ENCODE measurements around the gene RCN1.
"Not testable (repeated sequence)": the region's sequence is repeated elsewhere in the genome, so short reads cannot be mapped to it uniquely, and the experiment has no call there.

RCN1 gene

GRCh38 chr11:32079553-32079952, 11.3 kb upstream of the RCN1 start:
- DNase-seq (ENCODE audit: low read depth): no peak

DNA sequence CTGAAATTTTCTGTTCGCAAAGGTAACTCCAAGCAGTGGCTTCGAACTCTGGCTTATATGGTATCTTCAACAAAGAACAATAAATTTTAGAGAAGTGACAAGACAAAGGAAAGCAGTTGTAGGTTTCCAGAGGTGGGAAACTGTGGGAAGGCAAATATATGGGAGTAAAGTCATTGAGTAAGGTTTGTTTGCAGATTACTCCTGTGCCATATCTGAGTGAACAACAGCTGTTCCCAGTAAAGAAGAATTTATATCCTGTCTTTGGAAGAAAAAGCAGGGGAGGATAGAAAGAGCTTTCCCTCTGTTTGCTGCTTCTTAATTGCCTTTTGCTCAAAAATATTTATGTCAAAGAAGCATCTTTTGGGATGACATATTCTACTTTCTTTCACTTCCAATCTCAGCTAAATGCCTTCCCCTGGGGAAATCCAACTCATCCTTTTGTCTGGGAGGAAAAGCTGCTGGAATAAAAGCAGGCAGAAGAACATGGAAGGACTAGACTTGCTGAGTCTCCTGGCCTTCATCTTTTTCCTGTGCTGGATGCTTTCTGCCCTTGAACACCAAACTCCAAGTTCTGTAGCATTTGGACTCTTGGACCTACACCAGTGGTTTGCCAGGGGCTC, 10.4 kb upstream of the RCN1 start:
- DNase-seq (ENCODE audit: low read depth): no peak

GRCh38 chr11:32081129-32081641, 9.7 kb upstream of the RCN1 start:
- no peak for DNase-seq (ENCODE audit: low read depth)

- no peak for DNase-seq (ENCODE audit: low read depth)
These were observed 9.0 kb upstream of the RCN1 start for GRCh38 chr11:32081901-32082300.

DNA sequence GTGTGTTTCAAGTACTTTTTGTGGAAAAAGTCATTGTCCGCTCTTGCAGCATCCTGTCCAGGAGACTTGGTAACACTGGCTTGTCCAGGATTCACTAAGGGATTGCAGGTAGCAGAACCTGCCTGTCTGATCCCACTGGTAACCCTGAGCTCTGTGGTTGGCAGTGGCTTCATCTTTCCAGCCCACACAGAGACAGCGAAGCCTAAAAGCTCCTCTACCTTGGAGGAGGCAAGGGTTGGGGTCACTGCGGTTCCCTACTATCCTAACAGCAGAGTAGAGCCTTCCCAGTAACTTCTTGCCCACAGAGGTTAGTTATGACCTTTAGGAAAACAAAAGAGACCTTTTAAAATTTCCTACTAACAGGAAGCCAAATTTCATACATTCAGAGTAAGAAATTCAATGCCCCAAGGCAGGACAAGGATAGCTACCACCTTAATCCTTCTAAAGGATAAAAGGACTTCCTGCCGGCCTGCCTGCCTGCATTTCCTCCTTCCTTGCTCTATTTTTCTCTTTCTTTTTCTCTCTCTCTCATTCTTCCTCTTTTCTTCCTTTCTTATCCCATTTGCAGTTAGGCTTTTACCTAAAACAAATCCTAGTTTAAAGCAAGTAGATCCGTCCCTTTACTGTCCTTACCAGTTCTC, 8.4 kb upstream of the RCN1 start:
- no peak for DNase-seq (ENCODE audit: low read depth)

- DNase-seq (ENCODE audit: low read depth): no peak
These were observed 3.3 kb upstream of the RCN1 start for GRCh38 chr11:32087597-32087996.

DNA sequence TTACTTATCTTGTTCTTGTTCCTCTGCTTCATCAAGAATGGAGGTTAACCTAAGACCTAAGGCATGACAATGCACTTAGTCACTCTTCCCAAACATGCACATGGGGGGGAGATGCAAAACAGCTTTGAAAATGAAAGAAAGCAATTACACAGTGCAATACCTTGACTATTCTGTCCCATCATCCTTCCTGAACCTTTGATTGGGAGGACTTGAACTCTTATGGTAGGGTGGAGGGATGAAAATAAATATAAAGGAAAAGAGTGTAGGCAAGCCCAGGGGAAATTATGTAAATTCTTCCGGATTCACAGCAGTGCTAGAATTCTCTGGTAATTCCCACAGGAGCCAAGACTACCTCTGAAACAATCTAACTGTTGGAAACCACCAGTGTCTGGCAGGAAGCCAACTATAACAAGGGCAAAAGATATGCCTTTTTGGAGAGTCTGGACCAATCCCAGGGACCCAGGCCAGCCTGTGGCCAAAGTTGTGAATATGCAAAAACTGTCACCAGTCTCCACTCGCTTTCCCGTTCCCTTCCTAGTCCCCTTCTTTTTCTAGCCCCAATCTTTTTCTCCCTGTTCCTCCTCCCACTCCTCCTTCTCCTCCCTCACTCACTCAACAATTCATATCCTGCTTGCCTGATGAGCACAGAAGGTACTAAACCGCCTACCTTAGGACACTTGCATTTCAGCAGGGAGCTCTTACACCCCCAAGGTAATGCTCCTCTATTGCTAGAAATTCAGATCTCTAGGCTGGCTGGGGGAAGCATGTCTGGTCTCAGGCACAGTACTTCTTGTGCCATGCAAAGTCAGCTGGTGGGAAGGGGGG, 2.5 kb upstream of the RCN1 start:
- DNase-seq (ENCODE audit: low read depth): no peak

- DNase-seq (ENCODE audit: low read depth): no peak
These were observed 1.8 kb downstream of the RCN1 start for GRCh38 chr11:32092581-32093170.

DNA sequence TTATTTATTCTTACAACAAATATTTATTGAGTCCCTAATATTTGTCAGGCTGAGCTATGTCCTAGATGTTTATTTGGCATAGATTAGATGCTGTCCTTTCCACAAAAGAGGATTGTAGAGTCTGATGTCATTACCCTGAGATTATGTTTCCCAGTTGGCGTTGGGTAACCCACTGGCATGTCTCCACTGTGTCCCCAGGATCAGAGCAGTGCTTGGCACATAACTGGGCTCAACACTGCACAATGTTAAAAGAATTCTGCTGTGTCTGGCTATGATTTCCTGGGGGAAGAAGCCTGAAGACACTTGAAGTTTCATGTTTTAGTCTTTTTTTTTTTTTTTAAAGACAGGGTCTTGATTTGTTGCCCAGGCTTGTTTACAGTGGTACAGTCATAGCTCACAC, 4.0 kb downstream of the RCN1 start:
- DNase-seq (ENCODE audit: low read depth): no peak

GRCh38 chr11:32098142-32098903, 7.4 kb downstream of the RCN1 start:
- no peak for DNase-seq (ENCODE audit: low read depth)

DNA sequence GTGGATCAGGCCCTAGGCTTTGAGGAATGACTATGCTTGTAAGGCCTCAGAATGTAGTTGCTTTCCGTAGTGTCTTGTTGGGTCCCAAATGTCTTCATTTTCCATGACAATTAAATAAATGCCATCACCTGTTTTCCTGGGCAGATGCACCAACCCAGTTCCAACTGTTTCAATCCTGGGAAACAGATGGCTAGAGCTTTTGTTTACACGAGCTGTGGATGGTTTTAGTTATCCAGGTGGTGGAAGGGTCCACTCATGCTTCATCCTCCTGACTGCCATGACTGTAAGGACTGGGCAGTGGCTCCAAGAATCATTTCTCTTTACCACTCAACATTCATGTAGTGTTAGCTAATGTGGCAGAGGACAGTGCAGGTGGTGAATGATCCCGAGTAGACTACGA, 8.6 kb downstream of the RCN1 start:
- no peak for DNase-seq (ENCODE audit: low read depth)

DNA sequence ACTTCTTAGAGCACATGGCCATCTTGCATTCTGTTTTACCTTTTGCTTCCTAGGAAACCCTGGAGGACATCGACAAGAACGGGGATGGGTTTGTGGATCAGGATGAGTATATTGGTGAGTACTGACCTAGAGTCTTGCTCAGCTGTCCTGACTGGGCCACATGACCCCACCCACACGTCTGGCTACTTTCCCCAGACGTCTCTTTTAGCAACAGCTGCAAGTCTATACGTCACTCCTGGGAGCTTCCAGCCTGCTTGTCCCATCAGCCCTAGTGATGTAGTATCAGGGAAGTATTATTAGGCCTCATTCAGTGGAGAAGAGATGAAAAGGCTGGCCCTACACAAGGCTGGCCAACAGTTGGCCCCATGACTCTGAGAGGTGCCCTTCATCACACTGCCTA, 9.6 kb downstream of the RCN1 start:
- DNase-seq (ENCODE audit: low read depth): no peak

- DNase-seq (ENCODE audit: low read depth): no peak
These were observed 10.9 kb downstream of the RCN1 start for GRCh38 chr11:32101791-32102190.

DNA sequence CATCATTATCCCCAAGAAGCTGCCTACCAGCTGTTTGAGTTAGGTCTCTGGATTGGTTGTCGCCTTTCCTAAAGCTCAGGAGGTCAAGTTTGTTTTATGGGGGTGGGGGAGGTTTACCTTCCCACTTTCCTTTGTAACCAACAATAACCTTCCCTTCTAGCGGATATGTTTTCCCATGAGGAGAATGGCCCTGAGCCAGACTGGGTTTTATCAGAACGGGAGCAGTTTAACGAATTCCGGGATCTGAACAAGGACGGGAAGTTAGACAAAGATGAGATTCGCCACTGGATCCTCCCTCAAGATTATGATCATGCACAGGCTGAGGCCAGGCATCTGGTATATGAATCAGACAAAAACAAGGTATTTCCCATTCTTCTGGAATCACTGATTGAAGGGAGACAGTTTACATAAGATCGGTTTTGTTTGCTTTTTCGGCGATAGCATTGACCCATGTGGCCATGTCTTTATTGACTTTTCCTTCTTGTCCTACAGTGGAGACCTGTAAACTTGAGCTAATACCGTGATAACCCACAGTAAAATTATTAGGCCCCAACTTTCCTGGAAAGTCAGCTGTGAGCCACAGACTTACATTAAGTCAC, 12.3 kb downstream of the RCN1 start:
- not testable (repeated sequence) for DNase-seq (ENCODE audit: low read depth)

DNA sequence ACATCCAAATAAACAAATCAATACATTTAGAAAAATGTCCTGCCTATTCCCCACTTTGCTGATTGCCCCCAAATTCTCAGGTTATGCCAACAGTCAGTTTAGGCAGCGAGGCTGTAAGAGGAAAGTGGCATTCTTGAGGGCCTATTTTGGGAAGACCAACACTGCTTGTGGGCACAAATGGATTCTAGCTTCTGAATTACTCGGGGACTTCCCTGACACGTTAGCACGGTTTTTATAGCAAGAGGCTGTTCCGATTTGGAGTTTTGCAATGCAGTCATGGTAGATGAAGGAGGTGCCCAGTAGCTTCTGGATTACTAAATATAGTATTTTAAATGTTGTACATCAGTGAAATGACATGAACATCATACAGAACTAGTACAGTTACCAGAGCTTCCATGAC, 13.1 kb downstream of the RCN1 start:
- no peak for DNase-seq (ENCODE audit: low read depth)

GRCh38 chr11:32105871-32106560, 15.1 kb downstream of the RCN1 start:
- DNase-seq (ENCODE audit: low read depth): no peak

DNA sequence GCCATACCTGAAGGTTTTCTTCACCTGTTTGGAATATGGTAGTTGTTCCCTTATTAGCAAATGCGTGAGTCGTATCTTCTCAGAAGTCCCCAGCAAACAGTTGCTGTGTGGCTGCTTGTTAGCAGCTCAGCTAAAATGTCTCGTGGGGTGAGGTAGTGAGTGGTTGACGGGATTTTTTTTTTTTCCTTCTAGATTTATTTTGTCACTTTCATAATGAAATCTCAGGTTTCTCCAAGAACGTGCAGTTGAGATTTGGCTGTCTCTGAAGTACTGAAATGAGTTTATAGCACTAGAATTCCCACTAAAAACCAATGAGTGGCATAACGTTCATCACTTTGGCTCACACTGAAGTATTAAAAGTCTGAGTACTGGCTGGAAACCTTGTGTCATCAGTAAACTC, 16.8 kb downstream of the RCN1 start:
- DNase-seq (ENCODE audit: low read depth): no peak

- no peak for DNase-seq (ENCODE audit: low read depth)
These were observed 17.7 kb downstream of the RCN1 start for GRCh38 chr11:32108576-32108975.

GRCh38 chr11:32109138-32109537, 18.3 kb downstream of the RCN1 start:
- DNase-seq (ENCODE audit: low read depth): no peak

- no peak for DNase-seq (ENCODE audit: low read depth)
These were observed 18.7 kb downstream of the RCN1 start for GRCh38 chr11:32109592-32109991.

DNA sequence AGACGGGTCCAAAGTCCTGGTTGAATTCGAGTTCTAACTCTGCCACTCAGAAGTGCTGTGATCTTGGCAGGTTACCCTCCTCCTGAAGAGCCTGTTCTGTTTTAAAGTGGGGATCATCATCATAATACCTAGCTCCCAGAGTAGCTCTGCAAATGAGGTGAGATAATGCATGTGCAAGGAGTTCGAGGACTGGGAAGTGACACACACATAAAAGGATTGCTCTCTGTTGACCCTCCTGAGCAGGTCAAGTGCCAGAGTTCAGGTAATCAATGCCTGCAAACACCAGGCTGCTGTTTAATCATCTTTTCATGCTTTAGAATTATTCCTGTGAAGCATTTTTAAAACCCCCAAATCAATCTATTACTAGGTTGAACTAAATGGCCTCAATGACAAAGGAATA, 19.9 kb downstream of the RCN1 start:
- no peak for DNase-seq (ENCODE audit: low read depth)
